Glomerular visceral epithelial cell (primary cell): ENCODE results near the gene PRKCG.

Source experiments
- DNase-seq: peaks from one replicate; pipeline ENCODE4 v3.0.0-alpha.2; 2016; ENCODE audit errors: extremely low spot score

PRKCG gene

GRCh38 chr19:53872762-53873161 lies 9.2 kb upstream of the PRKCG start:
- no peak for DNase-seq

GRCh38 chr19:53873773-53874605 lies 8.0 kb upstream of the PRKCG start:
- no peak for DNase-seq

- DNase-seq = no peak
Observed at GRCh38 chr19:53874606-53874990, 7.4 kb upstream of the PRKCG start.

GRCh38 chr19:53875602-53876325 lies 6.2 kb upstream of the PRKCG start:
- DNase-seq = no peak

GRCh38 chr19:53876651-53877224 lies 5.3 kb upstream of the PRKCG start:
- no peak for DNase-seq

GRCh38 chr19:53877361-53877766 lies 4.6 kb upstream of the PRKCG start:
- no peak for DNase-seq

GRCh38 chr19:53878776-53879139 lies 3.2 kb upstream of the PRKCG start:
- no peak for DNase-seq

- DNase-seq = peak; percentile 92
Observed at GRCh38 chr19:53879140-53880081, 2.6 kb upstream of the PRKCG start.

- DNase-seq = no peak
Observed at GRCh38 chr19:53880711-53881481, 1.1 kb upstream of the PRKCG start.

- DNase-seq = no peak
Observed at GRCh38 chr19:53882391-53883050, 524 bp downstream of the PRKCG start.

- no peak for DNase-seq
Observed at GRCh38 chr19:53883231-53883661, 1.2 kb downstream of the PRKCG start.

- DNase-seq = no peak
Observed at GRCh38 chr19:53883741-53884140, 1.7 kb downstream of the PRKCG start.

GRCh38 chr19:53884256-53884655 lies 2.3 kb downstream of the PRKCG start:
- DNase-seq = no peak

GRCh38 chr19:53885036-53885435 lies 3.0 kb downstream of the PRKCG start:
- no peak for DNase-seq

- DNase-seq = no peak
Observed at GRCh38 chr19:53892301-53892980, 10.4 kb downstream of the PRKCG start.

- DNase-seq = no peak
Observed at GRCh38 chr19:53892981-53893325, 11.0 kb downstream of the PRKCG start.

GRCh38 chr19:53894707-53895106 lies 12.7 kb downstream of the PRKCG start:
- no peak for DNase-seq

GRCh38 chr19:53896682-53897081 lies 14.7 kb downstream of the PRKCG start:
- DNase-seq = no peak

GRCh38 chr19:53897459-53897858 lies 15.5 kb downstream of the PRKCG start:
- no peak for DNase-seq

GRCh38 chr19:53898166-53898565 lies 16.2 kb downstream of the PRKCG start:
- no peak for DNase-seq
